WTC11 (cell line): Measurements from ENCODE around the gene CNTNAP2. TPM values are rescaled to one million over a fixed set of nuclear protein-coding genes. Genes with fewer than 3 reads are reported as not detected.

ENCODE experiments used
- ATAC-seq: fragments of 200-7000 bp; cut with Tn5 transposase; 2 replicates; pipeline ENCODE4 v1.10.0; 2021; ENCODE audit warnings: mild to moderate bottlenecking, moderate library complexity
- CTCF ChIA-PET: fragments of 300-600 bp; sonication (Branson Sonifier 250); formaldehyde crosslinking; loops from one replicate; lab custom pipeline; 2021; ENCODE audit warnings: antibody characterized with exemption; lab: Charles Lee
- POLR2A ChIA-PET: fragments of 350-600 bp; sonication (Branson Sonifier 250); formaldehyde crosslinking; loops from one replicate; lab custom pipeline; 2021; ENCODE audit warnings: antibody characterized with exemption; lab: Charles Lee
- DNase-seq: peaks from one replicate; pipeline ENCODE4 v3.0.0; 2021; ENCODE audit warnings: low spot score
- H3K27ac Mint-ChIP-seq: 2 replicates; pipeline ENCODE4 v1.8.0; 2021; ENCODE audit warnings: mixed read lengths
- H3K27me3 Mint-ChIP-seq: 2 replicates; pipeline ENCODE4 v1.8.0; 2021; ENCODE audit warnings: low read depth, mild to moderate bottlenecking, moderate library complexity, mixed read lengths
- H3K36me3 Mint-ChIP-seq: 2 replicates; pipeline ENCODE4 v1.8.0; 2021; ENCODE audit warnings: mixed read lengths
- H3K4me1 Mint-ChIP-seq: 2 replicates; pipeline ENCODE4 v1.8.0; 2022; ENCODE audit warnings: mixed read lengths
- H3K4me3 Mint-ChIP-seq: 2 replicates; pipeline ENCODE4 v1.8.0; 2021; ENCODE audit warnings: mild to moderate bottlenecking, moderate library complexity, mixed read lengths
- H3K9me3 Mint-ChIP-seq: 2 replicates; pipeline ENCODE4 v1.8.0; 2021; ENCODE audit warnings: mixed read lengths
- AFF4 ChIP-seq: sonication (generic); formaldehyde crosslinking; IDR thresholded peaks from 2 replicates; pipeline ENCODE4 v1.8.1; 2023; ENCODE audit warnings: mild to moderate bottlenecking, missing genetic modification reagents, borderline replicate concordance
- ATF1 ChIP-seq: sonication (generic); formaldehyde crosslinking; IDR thresholded peaks from 2 replicates; pipeline ENCODE4 v1.8.1; 2023; ENCODE audit warnings: mild to moderate bottlenecking, moderate library complexity, missing genetic modification reagents
- CREB1 ChIP-seq: sonication (generic); formaldehyde crosslinking; IDR thresholded peaks from 2 replicates; pipeline ENCODE4 v1.8.0; 2023; ENCODE audit warnings: mild to moderate bottlenecking, missing genetic modification reagents
- CREM ChIP-seq: sonication (generic); formaldehyde crosslinking; IDR thresholded peaks from 2 replicates; pipeline ENCODE4 v1.8.1; 2022; ENCODE audit warnings: mild to moderate bottlenecking, missing genetic modification reagents, moderate library complexity
- E2F5 ChIP-seq: sonication (generic); formaldehyde crosslinking; IDR thresholded peaks from 2 replicates; pipeline ENCODE4 v1.8.1; 2022; ENCODE audit warnings: mild to moderate bottlenecking, moderate library complexity, missing genetic modification reagents
- FOXK1 ChIP-seq: sonication (generic); formaldehyde crosslinking; IDR thresholded peaks from 2 replicates; pipeline ENCODE4 v1.8.0; 2022; ENCODE audit warnings: mild to moderate bottlenecking, moderate library complexity, missing genetic modification reagents
- NFYB ChIP-seq: sonication (generic); formaldehyde crosslinking; conservative IDR thresholded peaks from 2 replicates; pipeline ENCODE4 v1.8.0; 2022; ENCODE audit warnings: low read depth, missing genetic modification reagents
- NR1H2 ChIP-seq: sonication (generic); formaldehyde crosslinking; IDR thresholded peaks from 2 replicates; pipeline ENCODE4 v1.9.0; 2021; ENCODE audit warnings: mild to moderate bottlenecking, moderate library complexity, missing genetic modification reagents
- RELA ChIP-seq: sonication (generic); formaldehyde crosslinking; IDR thresholded peaks from 2 replicates; pipeline ENCODE4 v1.8.1; 2022; ENCODE audit warnings: missing genetic modification reagents, mild to moderate bottlenecking, borderline replicate concordance
- SMAD4 ChIP-seq: sonication (generic); formaldehyde crosslinking; IDR thresholded peaks from 2 replicates; pipeline ENCODE4 v1.8.0; 2022; ENCODE audit warnings: mild to moderate bottlenecking, missing genetic modification reagents
- TEAD1 ChIP-seq: sonication (generic); formaldehyde crosslinking; IDR thresholded peaks from 2 replicates; pipeline ENCODE4 v1.8.0; 2022; ENCODE audit warnings: mild to moderate bottlenecking, missing genetic modification reagents
- ZBTB43 ChIP-seq: sonication (generic); formaldehyde crosslinking; IDR thresholded peaks from 2 replicates; pipeline ENCODE4 v1.8.1; 2023; ENCODE audit warnings: mild to moderate bottlenecking, missing genetic modification reagents
- ZNF232 ChIP-seq: sonication (generic); formaldehyde crosslinking; IDR thresholded peaks from 2 replicates; pipeline ENCODE4 v1.8.0; 2022; ENCODE audit warnings: mild to moderate bottlenecking, missing genetic modification reagents
- total RNA-seq: library from RNA; stranded (reverse); gene quantifications from 3 replicates; pipeline ENCODE4 v1.2.3, GENCODE V29; 2021
- TF ChIP-seq, protein P1 (sequence below): sonication (generic); formaldehyde crosslinking; IDR thresholded peaks from 2 replicates; pipeline ENCODE4 v1.8.1; 2022; ENCODE audit warnings: missing genetic modification reagents, borderline replicate concordance
- TF ChIP-seq, protein P2 (sequence below): sonication (generic); formaldehyde crosslinking; IDR thresholded peaks from 2 replicates; pipeline ENCODE4 v1.8.1; 2023; ENCODE audit warnings: mild to moderate bottlenecking, moderate library complexity, missing genetic modification reagents
- TF ChIP-seq, protein P3 (sequence below): sonication (generic); formaldehyde crosslinking; IDR thresholded peaks from 2 replicates; pipeline ENCODE4 v1.8.0; 2022; ENCODE audit warnings: missing genetic modification reagents
- TF ChIP-seq, protein P4 (sequence below): fragments of 250-450 bp; sonication (Bioruptor Pico); IDR thresholded peaks from 2 replicates; pipeline ENCODE4 v1.9.0; 2021; ENCODE audit warnings: mild to moderate bottlenecking

CNTNAP2 gene
- total RNA-seq, 1 experiment from 2014 or later: 63.8 TPM

- H3K27ac Mint-ChIP-seq: no peak overlapping the region
- no peaks in the 10 kb centered on the region for H3K4me1 Mint-ChIP-seq
- TF ChIP-seq FOXK1 (CRISPR knock-in tag): no peak
- no peak overlapping the region for H3K4me3 Mint-ChIP-seq
- CTCF ChIA-PET: interaction anchor here (1.5 kb wide), 1 partner anchor 31 kb away, joined by 7 read pairs; no protein-coding TSS in a partner anchor
- ATAC-seq (no peak), DNase-seq (no peak)
- H3K36me3 Mint-ChIP-seq: peaks cover 2% of the 10 kb centered on the region
- H3K9me3 Mint-ChIP-seq: peaks cover 2% of the 10 kb centered on the region
- POLR2A ChIA-PET: no interaction called here
- no peaks in the 10 kb centered on the region; the same call in 1 of the 2 replicates for H3K27me3 Mint-ChIP-seq
These were observed 2095.1 kb downstream of the CNTNAP2 start for GRCh38 chr7:148211740-148212151.

DNA sequence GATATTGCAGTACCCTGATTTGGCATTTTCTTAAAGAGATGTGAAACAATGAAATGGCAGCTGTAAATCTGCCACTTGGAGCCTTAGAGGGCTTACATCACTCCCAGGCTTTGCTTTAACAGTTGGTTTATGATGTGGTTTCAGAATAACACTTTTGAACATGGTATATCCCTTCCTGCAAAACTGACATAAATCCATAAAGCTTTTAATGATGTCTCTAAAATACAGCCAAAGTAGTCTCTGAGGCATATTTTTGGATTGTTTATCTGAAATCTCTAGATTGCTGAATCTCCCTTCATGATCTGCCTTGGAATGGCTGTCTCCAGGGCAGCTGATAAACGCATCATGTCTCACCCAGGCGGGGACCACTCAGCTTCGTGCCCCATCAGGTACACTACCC is 2096.1 kb downstream of the CNTNAP2 start:
- ATAC-seq (no peak), DNase-seq (no peak)
- CTCF ChIA-PET: no interaction called here
- H3K4me3 Mint-ChIP-seq: no peak overlapping the region
- no peaks in the 10 kb centered on the region for H3K4me1 Mint-ChIP-seq
- peaks cover 12% of the 10 kb centered on the region for H3K9me3 Mint-ChIP-seq
- TF ChIP-seq TEAD1 (CRISPR knock-in tag) (no peak), ZBTB43 (CRISPR knock-in tag) (no peak), AFF4 (CRISPR knock-in tag) (no peak), E2F5 (CRISPR knock-in tag) (no peak), ZNF232 (CRISPR knock-in tag) (no peak), NR1H2 (CRISPR knock-in tag) (no peak), SMAD4 (no peak), CREM (CRISPR knock-in tag) (no peak), RELA (CRISPR knock-in tag) (no peak), NFYB (CRISPR knock-in tag) (no peak), CREB1 (CRISPR knock-in tag) (no peak), ATF1 (CRISPR knock-in tag) (no peak), FOXK1 (CRISPR knock-in tag) (no peak)
- TF ChIP-seq, protein P1, sequence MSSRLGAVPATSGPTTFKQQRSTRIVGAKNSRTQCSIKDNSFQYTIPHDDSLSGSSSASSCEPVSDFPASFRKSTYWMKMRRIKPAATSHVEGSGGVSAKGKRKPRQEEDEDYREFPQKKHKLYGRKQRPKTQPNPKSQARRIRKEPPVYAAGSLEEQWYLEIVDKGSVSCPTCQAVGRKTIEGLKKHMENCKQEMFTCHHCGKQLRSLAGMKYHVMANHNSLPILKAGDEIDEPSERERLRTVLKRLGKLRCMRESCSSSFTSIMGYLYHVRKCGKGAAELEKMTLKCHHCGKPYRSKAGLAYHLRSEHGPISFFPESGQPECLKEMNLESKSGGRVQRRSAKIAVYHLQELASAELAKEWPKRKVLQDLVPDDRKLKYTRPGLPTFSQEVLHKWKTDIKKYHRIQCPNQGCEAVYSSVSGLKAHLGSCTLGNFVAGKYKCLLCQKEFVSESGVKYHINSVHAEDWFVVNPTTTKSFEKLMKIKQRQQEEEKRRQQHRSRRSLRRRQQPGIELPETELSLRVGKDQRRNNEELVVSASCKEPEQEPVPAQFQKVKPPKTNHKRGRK (CRISPR knock-in tag): no peak
- TF ChIP-seq, protein P2, sequence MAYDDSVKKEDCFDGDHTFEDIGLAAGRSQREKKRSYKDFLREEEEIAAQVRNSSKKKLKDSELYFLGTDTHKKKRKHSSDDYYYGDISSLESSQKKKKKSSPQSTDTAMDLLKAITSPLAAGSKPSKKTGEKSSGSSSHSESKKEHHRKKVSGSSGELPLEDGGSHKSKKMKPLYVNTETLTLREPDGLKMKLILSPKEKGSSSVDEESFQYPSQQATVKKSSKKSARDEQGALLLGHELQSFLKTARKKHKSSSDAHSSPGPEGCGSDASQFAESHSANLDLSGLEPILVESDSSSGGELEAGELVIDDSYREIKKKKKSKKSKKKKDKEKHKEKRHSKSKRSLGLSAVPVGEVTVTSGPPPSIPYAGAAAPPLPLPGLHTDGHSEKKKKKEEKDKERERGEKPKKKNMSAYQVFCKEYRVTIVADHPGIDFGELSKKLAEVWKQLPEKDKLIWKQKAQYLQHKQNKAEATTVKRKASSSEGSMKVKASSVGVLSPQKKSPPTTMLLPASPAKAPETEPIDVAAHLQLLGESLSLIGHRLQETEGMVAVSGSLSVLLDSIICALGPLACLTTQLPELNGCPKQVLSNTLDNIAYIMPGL (CRISPR knock-in tag): no peak
- TF ChIP-seq, protein P3, sequence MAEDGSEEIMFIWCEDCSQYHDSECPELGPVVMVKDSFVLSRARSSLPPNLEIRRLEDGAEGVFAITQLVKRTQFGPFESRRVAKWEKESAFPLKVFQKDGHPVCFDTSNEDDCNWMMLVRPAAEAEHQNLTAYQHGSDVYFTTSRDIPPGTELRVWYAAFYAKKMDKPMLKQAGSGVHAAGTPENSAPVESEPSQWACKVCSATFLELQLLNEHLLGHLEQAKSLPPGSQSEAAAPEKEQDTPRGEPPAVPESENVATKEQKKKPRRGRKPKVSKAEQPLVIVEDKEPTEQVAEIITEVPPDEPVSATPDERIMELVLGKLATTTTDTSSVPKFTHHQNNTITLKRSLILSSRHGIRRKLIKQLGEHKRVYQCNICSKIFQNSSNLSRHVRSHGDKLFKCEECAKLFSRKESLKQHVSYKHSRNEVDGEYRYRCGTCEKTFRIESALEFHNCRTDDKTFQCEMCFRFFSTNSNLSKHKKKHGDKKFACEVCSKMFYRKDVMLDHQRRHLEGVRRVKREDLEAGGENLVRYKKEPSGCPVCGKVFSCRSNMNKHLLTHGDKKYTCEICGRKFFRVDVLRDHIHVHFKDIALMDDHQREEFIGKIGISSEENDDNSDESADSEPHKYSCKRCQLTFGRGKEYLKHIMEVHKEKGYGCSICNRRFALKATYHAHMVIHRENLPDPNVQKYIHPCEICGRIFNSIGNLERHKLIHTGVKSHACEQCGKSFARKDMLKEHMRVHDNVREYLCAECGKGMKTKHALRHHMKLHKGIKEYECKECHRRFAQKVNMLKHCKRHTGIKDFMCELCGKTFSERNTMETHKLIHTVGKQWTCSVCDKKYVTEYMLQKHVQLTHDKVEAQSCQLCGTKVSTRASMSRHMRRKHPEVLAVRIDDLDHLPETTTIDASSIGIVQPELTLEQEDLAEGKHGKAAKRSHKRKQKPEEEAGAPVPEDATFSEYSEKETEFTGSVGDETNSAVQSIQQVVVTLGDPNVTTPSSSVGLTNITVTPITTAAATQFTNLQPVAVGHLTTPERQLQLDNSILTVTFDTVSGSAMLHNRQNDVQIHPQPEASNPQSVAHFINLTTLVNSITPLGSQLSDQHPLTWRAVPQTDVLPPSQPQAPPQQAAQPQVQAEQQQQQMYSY (CRISPR knock-in tag): no peak
- TF ChIP-seq, protein P4, sequence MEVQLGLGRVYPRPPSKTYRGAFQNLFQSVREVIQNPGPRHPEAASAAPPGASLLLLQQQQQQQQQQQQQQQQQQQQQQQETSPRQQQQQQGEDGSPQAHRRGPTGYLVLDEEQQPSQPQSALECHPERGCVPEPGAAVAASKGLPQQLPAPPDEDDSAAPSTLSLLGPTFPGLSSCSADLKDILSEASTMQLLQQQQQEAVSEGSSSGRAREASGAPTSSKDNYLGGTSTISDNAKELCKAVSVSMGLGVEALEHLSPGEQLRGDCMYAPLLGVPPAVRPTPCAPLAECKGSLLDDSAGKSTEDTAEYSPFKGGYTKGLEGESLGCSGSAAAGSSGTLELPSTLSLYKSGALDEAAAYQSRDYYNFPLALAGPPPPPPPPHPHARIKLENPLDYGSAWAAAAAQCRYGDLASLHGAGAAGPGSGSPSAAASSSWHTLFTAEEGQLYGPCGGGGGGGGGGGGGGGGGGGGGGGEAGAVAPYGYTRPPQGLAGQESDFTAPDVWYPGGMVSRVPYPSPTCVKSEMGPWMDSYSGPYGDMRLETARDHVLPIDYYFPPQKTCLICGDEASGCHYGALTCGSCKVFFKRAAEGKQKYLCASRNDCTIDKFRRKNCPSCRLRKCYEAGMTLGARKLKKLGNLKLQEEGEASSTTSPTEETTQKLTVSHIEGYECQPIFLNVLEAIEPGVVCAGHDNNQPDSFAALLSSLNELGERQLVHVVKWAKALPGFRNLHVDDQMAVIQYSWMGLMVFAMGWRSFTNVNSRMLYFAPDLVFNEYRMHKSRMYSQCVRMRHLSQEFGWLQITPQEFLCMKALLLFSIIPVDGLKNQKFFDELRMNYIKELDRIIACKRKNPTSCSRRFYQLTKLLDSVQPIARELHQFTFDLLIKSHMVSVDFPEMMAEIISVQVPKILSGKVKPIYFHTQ (CRISPR knock-in tag): no peak
- TF ChIP-seq, all 79 proteins: peak for 0
- POLR2A ChIA-PET: no interaction called here
- Mint-ChIP-seq H3K27ac (no peak overlapping the region), H3K36me3 (peaks cover 12% of the 10 kb centered on the region), H3K27me3 (peaks cover 4% of the 10 kb centered on the region)
